ENCODE data around the gene CXADR. TPM values are rescaled to one million over a fixed set of nuclear protein-coding genes. Genes with fewer than 3 reads are reported as not detected.

The CXADR gene
- total RNA-seq, 2 experiments from 2014 or later, result 6.3 to 6.6 TPM

GRCh38 chr21:17554679-17555465 is 42.0 kb downstream of the CXADR start:
- no peaks in the 10 kb centered on the region for H3K79me2 ChIP-seq (ENCODE audit: insufficient read depth, low read depth, low read length)
- H3K27ac ChIP-seq (ENCODE audit: low read depth, low read length, poor library complexity, severe bottlenecking), result no peak overlapping the region
- CTCF ChIA-PET (ENCODE audit: unreplicated experiment), result interaction anchor here (0.6 to 1.7 kb wide), 4 partner anchors 15 to 168 kb away, joined by 3 to 13 read pairs (median 8); no protein-coding TSS in a partner anchor
- H3K36me3 ChIP-seq (ENCODE audit: insufficient read depth, low read length), result peaks cover 13% of the 10 kb centered on the region
- intact Hi-C loops (cut with micrococcal nuclease; ENCODE audit: unreplicated experiment), result loop anchor here (1.0 kb wide), 1 partner anchor 168 kb away; no protein-coding TSS in a partner anchor
- H2AFZ ChIP-seq (ENCODE audit: low read length), result no peak overlapping the region
- H3K4me2 ChIP-seq (ENCODE audit: low read length), result no peak overlapping the region
- TF ChIP-seq CTCF (conservative IDR thresholded peaks at IDR 0.05; ENCODE audit: low read length) (peak; percentile 70), EZH2phosphoT487 (IDR thresholded peaks at IDR 0.05; ENCODE audit: borderline replicate concordance, low read depth, low read length) (no peak)
- no TSS peak for BruUV-seq (replicated peaks)
- DNase-seq (ENCODE audit: low spot score), result peak; percentile 20
- no peak overlapping the region for H3K4me3 ChIP-seq (ENCODE audit: low read depth, low read length, poor library complexity, severe bottlenecking)
- peaks cover 4% of the 10 kb centered on the region for H3K4me1 ChIP-seq (ENCODE audit: insufficient read depth, low read length, poor library complexity, severe bottlenecking)
- POLR2A ChIA-PET, result interaction anchor here (0.6 to 1.4 kb wide), 11 partner anchors 14 to 168 kb away, joined by 3 to 9 read pairs (median 3); no protein-coding TSS in a partner anchor
- no peaks in the 10 kb centered on the region for H4K20me1 ChIP-seq (ENCODE audit: insufficient read depth, low read length)
- H3K9me3 ChIP-seq (ENCODE audit: low read length), result no peaks in the 10 kb centered on the region
- no peaks in the 10 kb centered on the region for H3K9me2 ChIP-seq (ENCODE audit: insufficient read depth, low read length)

DNA sequence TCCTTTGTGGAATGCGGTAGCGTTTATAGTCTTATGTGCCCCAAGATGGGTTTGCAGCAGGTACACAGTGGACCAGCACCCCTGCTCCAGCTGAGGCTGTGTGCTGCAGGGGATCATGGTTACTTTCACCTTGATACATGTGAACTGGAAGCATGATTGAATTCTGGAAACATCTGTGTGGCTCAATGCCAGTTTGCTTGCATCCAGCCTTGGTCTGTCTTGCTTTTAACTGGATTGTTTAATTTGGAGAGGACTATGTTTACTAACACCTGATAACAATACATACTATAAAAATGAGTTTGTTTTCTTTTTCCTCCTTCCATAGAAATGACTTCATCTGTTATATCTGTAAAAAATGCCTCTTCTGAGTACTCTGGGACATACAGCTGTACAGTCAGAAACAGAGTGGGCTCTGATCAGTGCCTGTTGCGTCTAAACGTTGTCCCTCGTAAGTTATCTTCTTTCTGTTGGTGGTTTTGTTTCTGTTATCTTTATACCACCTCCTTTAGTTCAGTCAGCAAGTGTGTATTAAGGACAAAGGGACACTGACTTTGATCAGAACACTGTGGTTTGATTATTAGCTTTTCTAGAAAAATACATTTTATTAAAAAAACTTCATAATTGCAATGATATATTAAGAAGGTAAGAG is 47.7 kb downstream of the CXADR start:
- Histone ChIP-seq H3K27ac (ENCODE audit: low read depth, low read length, poor library complexity, severe bottlenecking) (no peak overlapping the region), H3K9me2 (ENCODE audit: insufficient read depth, low read length) (no peaks in the 10 kb centered on the region), H3K4me2 (ENCODE audit: low read length) (no peak overlapping the region), H3K36me3 (ENCODE audit: insufficient read depth, low read length) (peaks cover 23% of the 10 kb centered on the region), H2AFZ (ENCODE audit: low read length) (no peak overlapping the region), H4K20me1 (ENCODE audit: insufficient read depth, low read length) (no peaks in the 10 kb centered on the region), H3K4me3 (ENCODE audit: low read depth, low read length, poor library complexity, severe bottlenecking) (no peak overlapping the region), H3K4me1 (ENCODE audit: insufficient read depth, low read length, poor library complexity, severe bottlenecking) (no peaks in the 10 kb centered on the region), H3K9me3 (ENCODE audit: low read length) (no peaks in the 10 kb centered on the region), H3K79me2 (ENCODE audit: insufficient read depth, low read depth, low read length) (no peaks in the 10 kb centered on the region)
- POLR2A ChIA-PET, result interaction anchor here (0.7 to 1.0 kb wide), 3 partner anchors 22 to 173 kb away, joined by 3 to 4 read pairs (median 4); no protein-coding TSS in a partner anchor
- intact Hi-C loops (cut with micrococcal nuclease; ENCODE audit: unreplicated experiment), result no loop called here
- CTCF ChIA-PET (ENCODE audit: unreplicated experiment), result no interaction called here
- DNase-seq (ENCODE audit: low spot score), result no peak
- no TSS peak for BruUV-seq (replicated peaks)
- TF ChIP-seq CTCF (conservative IDR thresholded peaks at IDR 0.05; ENCODE audit: low read length) (no peak), EZH2phosphoT487 (IDR thresholded peaks at IDR 0.05; ENCODE audit: borderline replicate concordance, low read depth, low read length) (no peak)

All from OCI-LY7 (cell line).